H9 (cell line): ENCODE results near the gene RASSF8. TPM values are rescaled to one million over a fixed set of nuclear protein-coding genes. Genes with fewer than 3 reads are reported as not detected.

ENCODE experiments used
- DNase-seq: peaks from one replicate; pipeline ENCODE4 v3.0.0-alpha.2; 2017
- H2AFZ ChIP-seq: one replicate; pipeline ENCODE4 v1.6.1; 2013; ENCODE audit warnings: mild to moderate bottlenecking, low read length, control low read depth, moderate library complexity
- H2AK5ac ChIP-seq: 2 replicates; pipeline ENCODE4 v1.6.1; 2013; ENCODE audit warnings: low read length, control low read depth, mixed read lengths; ENCODE audit not compliant: insufficient read length
- H2BK120ac ChIP-seq: one replicate; pipeline ENCODE4 v1.6.1; 2013; ENCODE audit warnings: low read depth, mild to moderate bottlenecking, low read length, control low read depth, inconsistent platforms; ENCODE audit not compliant: poor library complexity, severe bottlenecking
- H2BK12ac ChIP-seq: 2 replicates; pipeline ENCODE4 v1.6.1; 2013; ENCODE audit warnings: low read length, control low read depth, mixed read lengths, low read depth; ENCODE audit not compliant: insufficient read length
- H2BK15ac ChIP-seq: 2 replicates; pipeline ENCODE4 v1.6.1; 2013; ENCODE audit warnings: low read depth, low read length, control low read depth
- H2BK20ac ChIP-seq: one replicate; pipeline ENCODE4 v1.6.1; 2013; ENCODE audit warnings: low read depth, mild to moderate bottlenecking, low read length, control low read depth, inconsistent platforms; ENCODE audit not compliant: poor library complexity, severe bottlenecking
- H2BK5ac ChIP-seq: 2 replicates; pipeline ENCODE4 v1.6.1; 2013; ENCODE audit warnings: low read length, control low read depth, mixed read lengths; ENCODE audit not compliant: insufficient read length
- H3K14ac ChIP-seq: 2 replicates; pipeline ENCODE4 v1.6.1; 2013; ENCODE audit warnings: low read length, control low read depth; ENCODE audit not compliant: insufficient read depth
- H3K18ac ChIP-seq: 2 replicates; pipeline ENCODE4 v1.6.1; 2013; ENCODE audit warnings: low read depth, mild to moderate bottlenecking, mixed read lengths, low read length, control low read depth; ENCODE audit not compliant: insufficient read length
- H3K23ac ChIP-seq: 2 replicates; pipeline ENCODE4 v1.6.1; 2013; ENCODE audit warnings: low read length, control low read depth, mixed read lengths, low read depth; ENCODE audit not compliant: insufficient read length
- H3K23me2 ChIP-seq: 2 replicates; pipeline ENCODE4 v1.6.1; 2013; ENCODE audit warnings: low read depth, mild to moderate bottlenecking, mixed read lengths, low read length, control low read depth; ENCODE audit not compliant: insufficient read length, poor library complexity, severe bottlenecking
- H3K27ac ChIP-seq: 2 replicates; pipeline ENCODE4 v1.5.1; 2013; ENCODE audit warnings: low read length, control low read depth, mixed read lengths, low read depth; ENCODE audit not compliant: insufficient read length
- H3K27me3 ChIP-seq: 2 replicates; pipeline ENCODE4 v1.6.1; 2013; ENCODE audit warnings: low read length, control low read depth, inconsistent platforms; ENCODE audit not compliant: insufficient read depth
- H3K4ac ChIP-seq: 2 replicates; pipeline ENCODE4 v1.6.1; 2013; ENCODE audit warnings: low read depth, mild to moderate bottlenecking, control low read depth, inconsistent platforms, low read length, moderate library complexity
- H3K4me1 ChIP-seq: 2 replicates; pipeline ENCODE4 v1.6.1; 2013; ENCODE audit warnings: low read length, control low read depth, inconsistent platforms; ENCODE audit not compliant: insufficient read depth
- H3K4me2 ChIP-seq: 2 replicates; pipeline ENCODE4 v1.6.1; 2013; ENCODE audit warnings: low read length, control low read depth, mixed read lengths; ENCODE audit not compliant: insufficient read length, insufficient read depth
- H3K56ac ChIP-seq: 2 replicates; pipeline ENCODE4 v1.6.1; 2013; ENCODE audit warnings: low read depth, mild to moderate bottlenecking, mixed read lengths, low read length, control low read depth; ENCODE audit not compliant: insufficient read length
- H3K79me1 ChIP-seq: 2 replicates; pipeline ENCODE4 v1.6.1; 2013; ENCODE audit warnings: low read depth, mild to moderate bottlenecking, moderate library complexity, low read length, control low read depth, inconsistent platforms; ENCODE audit not compliant: insufficient read depth, poor library complexity, severe bottlenecking
- H3K79me2 ChIP-seq: 2 replicates; pipeline ENCODE4 v1.6.1; 2013; ENCODE audit warnings: low read length, control low read depth, inconsistent platforms; ENCODE audit not compliant: insufficient read depth
- H3K9ac ChIP-seq: 2 replicates; pipeline ENCODE4 v1.6.1; 2013; ENCODE audit warnings: low read length, control low read depth, mixed read lengths; ENCODE audit not compliant: insufficient read length; ENCODE audit errors: extremely low read depth
- H3K9me3 ChIP-seq: one replicate; pipeline ENCODE4 v1.6.1; 2013; ENCODE audit warnings: low read depth, low read length, inconsistent platforms; ENCODE audit not compliant: control insufficient read depth
- H3T11ph ChIP-seq: one replicate; pipeline ENCODE4 v1.6.1; 2013; ENCODE audit warnings: mild to moderate bottlenecking, low read length, control low read depth, inconsistent platforms
- H4K20me1 ChIP-seq: one replicate; pipeline ENCODE4 v1.6.1; 2013; ENCODE audit not compliant: control insufficient read depth, insufficient read length, insufficient read depth
- H4K5ac ChIP-seq: 2 replicates; pipeline ENCODE4 v1.6.1; 2013; ENCODE audit warnings: low read depth, mild to moderate bottlenecking, mixed read lengths, low read length, control low read depth; ENCODE audit not compliant: insufficient read length
- H4K8ac ChIP-seq: replicated peaks from 2 replicates; pipeline ENCODE4 v1.6.1; 2013; ENCODE audit warnings: low read length, control low read depth, mixed read lengths, low read depth; ENCODE audit not compliant: insufficient read length
- H4K91ac ChIP-seq: 2 replicates; pipeline ENCODE4 v1.6.1; 2013; ENCODE audit warnings: low read depth, mild to moderate bottlenecking, moderate library complexity, mixed read lengths, low read length, control low read depth; ENCODE audit not compliant: insufficient read length
- H3K27ac Mint-ChIP-seq, 3 experiments: 2 replicates in 2 of 3; 3 replicates in 1 of 3; pipeline ENCODE4 v1.8.0; 2020 to 2021; ENCODE audit warnings: mixed read lengths in 3 of 3, mild to moderate bottlenecking in 1 of 3, moderate library complexity in 1 of 3
- H3K27me3 Mint-ChIP-seq: 2 replicates; pipeline ENCODE4 v1.8.0; 2021; ENCODE audit warnings: low read depth, mild to moderate bottlenecking, moderate library complexity, mixed read lengths
- H3K36me3 Mint-ChIP-seq, 3 experiments: 2 replicates in 2 of 3; 3 replicates in 1 of 3; pipeline ENCODE4 v1.8.0; 2020 to 2021; ENCODE audit warnings: low read depth in 3 of 3, mixed read lengths in 3 of 3; ENCODE audit not compliant: insufficient read depth in 1 of 3
- H3K4me1 Mint-ChIP-seq, 2 experiments: 2 replicates each; pipeline ENCODE4 v1.8.0; 2020; ENCODE audit warnings: mixed read lengths in 2 of 2
- H3K4me3 Mint-ChIP-seq, 2 experiments: 2 replicates in 1 of 2; 3 replicates in 1 of 2; pipeline ENCODE4 v1.8.0; 2020 to 2021; ENCODE audit warnings: mild to moderate bottlenecking in 2 of 2, mixed read lengths in 2 of 2, moderate library complexity in 1 of 2
- H3K9me3 Mint-ChIP-seq, 2 experiments: 2 replicates in 1 of 2; 3 replicates in 1 of 2; pipeline ENCODE4 v1.8.0; 2020; ENCODE audit warnings: mild to moderate bottlenecking in 2 of 2, mixed read lengths in 2 of 2, moderate library complexity in 1 of 2
- WGBS: extraction: QIAGEN DNeasy Blood & Tissue Kit; methylation state at CpG from one replicate; pipeline ENCODE4 v1.1.7; 2013; ENCODE audit warnings: missing lambda C conversion rate, low lambda C conversion rate, mixed read lengths; ENCODE audit not compliant: insufficient read length; ENCODE audit errors: extremely low coverage; 5-methylcytosine and 5-hydroxymethylcytosine counted together
- total RNA-seq: library from RNA; stranded (reverse); gene quantifications from 2 replicates; pipeline ENCODE4 v1.2.1, GENCODE V29; 2021
- TF ChIP-seq, protein P1 (sequence below): fragments of 200-600 bp; sonication (generic); conservative IDR thresholded peaks from 3 replicates; pipeline ENCODE4 v1.8.0; 2021; ENCODE audit warnings: antibody characterized with exemption, mild to moderate bottlenecking

RASSF8 gene
- total RNA-seq, 1 experiment from 2014 or later: 38.8 TPM

DNA sequence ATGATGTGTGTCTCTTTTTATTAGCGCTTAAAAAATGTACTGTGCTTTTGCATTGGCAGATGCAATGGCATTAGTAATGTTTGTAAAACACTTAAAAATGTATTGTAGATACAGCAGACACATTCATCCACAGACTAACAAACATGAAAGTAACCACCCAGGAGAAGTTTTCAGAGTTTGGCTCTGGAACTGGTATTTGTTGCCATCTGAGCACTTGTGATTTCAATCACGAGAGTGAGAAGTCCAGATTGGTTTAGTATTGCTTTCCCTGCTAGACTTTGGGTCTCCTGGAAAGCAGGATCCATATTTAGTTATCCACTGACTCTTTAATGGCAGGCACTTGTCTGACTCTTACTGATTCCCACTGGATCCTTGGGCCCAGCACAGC is 13.2 kb downstream of the RASSF8 start:
- no peak overlapping the region for H3T11ph ChIP-seq
- H3K27ac ChIP-seq: no peak overlapping the region
- no peak overlapping the region for H2AK5ac ChIP-seq
- TF ChIP-seq, protein P1, sequence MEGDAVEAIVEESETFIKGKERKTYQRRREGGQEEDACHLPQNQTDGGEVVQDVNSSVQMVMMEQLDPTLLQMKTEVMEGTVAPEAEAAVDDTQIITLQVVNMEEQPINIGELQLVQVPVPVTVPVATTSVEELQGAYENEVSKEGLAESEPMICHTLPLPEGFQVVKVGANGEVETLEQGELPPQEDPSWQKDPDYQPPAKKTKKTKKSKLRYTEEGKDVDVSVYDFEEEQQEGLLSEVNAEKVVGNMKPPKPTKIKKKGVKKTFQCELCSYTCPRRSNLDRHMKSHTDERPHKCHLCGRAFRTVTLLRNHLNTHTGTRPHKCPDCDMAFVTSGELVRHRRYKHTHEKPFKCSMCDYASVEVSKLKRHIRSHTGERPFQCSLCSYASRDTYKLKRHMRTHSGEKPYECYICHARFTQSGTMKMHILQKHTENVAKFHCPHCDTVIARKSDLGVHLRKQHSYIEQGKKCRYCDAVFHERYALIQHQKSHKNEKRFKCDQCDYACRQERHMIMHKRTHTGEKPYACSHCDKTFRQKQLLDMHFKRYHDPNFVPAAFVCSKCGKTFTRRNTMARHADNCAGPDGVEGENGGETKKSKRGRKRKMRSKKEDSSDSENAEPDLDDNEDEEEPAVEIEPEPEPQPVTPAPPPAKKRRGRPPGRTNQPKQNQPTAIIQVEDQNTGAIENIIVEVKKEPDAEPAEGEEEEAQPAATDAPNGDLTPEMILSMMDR: no peak
- H4K5ac ChIP-seq: no peak overlapping the region
- no CpG with 5 or more reads among the region's 2 CpGs for WGBS
- H3K4ac ChIP-seq: no peak overlapping the region
- H2BK20ac ChIP-seq: no peak overlapping the region
- H3K23ac ChIP-seq: no peak overlapping the region
- no peak overlapping the region for H3K14ac ChIP-seq
- no peaks in the 10 kb centered on the region for H3K9me3 ChIP-seq
- no peaks in the 10 kb centered on the region for H3K27me3 Mint-ChIP-seq
- H4K91ac ChIP-seq: no peak overlapping the region
- H2BK12ac ChIP-seq: no peak overlapping the region
- H3K27me3 ChIP-seq: no peaks in the 10 kb centered on the region
- no peak overlapping the region for H2BK15ac ChIP-seq
- H4K8ac ChIP-seq: no peak overlapping the region
- H3K4me1 ChIP-seq: peaks cover 3% of the 10 kb centered on the region; the same call in 1 of the 2 replicates
- H3K79me1 ChIP-seq: peaks cover 4% of the 10 kb centered on the region
- peaks cover 11% of the 10 kb centered on the region; the same call in 1 of the 2 replicates for H3K79me2 ChIP-seq
- no peak overlapping the region for H3K4me3 Mint-ChIP-seq
- H3K56ac ChIP-seq: no peak overlapping the region
- no peak overlapping the region for H2BK5ac ChIP-seq
- H3K23me2 ChIP-seq: no peaks in the 10 kb centered on the region
- no peaks in the 10 kb centered on the region for H3K9me3 Mint-ChIP-seq
- no peak overlapping the region for H3K9ac ChIP-seq
- DNase-seq: no peak
- peaks cover 57 to 61% of the 10 kb centered on the region in 2 experiments for H3K4me1 Mint-ChIP-seq
- no peak overlapping the region for H3K4me2 ChIP-seq
- H4K20me1 ChIP-seq: no peaks in the 10 kb centered on the region
- no peak overlapping the region for H2BK120ac ChIP-seq
- H3K18ac ChIP-seq: no peak overlapping the region
- no peak overlapping the region for H3K27ac Mint-ChIP-seq
- no peak overlapping the region for H2AFZ ChIP-seq
- H3K36me3 Mint-ChIP-seq: no peaks in the 10 kb centered on the region
